ENCODE measurements around the gene SERPINA1. TPM values are rescaled to one million over a fixed set of nuclear protein-coding genes. Genes with fewer than 3 reads are reported as not detected.

SERPINA1 gene
- total RNA-seq, 3 donors from 2014 or later (not counting 1 experiment from before 2014, with no cell fraction given): 12.7 to 65.3 (median 48.3) TPM

DNA sequence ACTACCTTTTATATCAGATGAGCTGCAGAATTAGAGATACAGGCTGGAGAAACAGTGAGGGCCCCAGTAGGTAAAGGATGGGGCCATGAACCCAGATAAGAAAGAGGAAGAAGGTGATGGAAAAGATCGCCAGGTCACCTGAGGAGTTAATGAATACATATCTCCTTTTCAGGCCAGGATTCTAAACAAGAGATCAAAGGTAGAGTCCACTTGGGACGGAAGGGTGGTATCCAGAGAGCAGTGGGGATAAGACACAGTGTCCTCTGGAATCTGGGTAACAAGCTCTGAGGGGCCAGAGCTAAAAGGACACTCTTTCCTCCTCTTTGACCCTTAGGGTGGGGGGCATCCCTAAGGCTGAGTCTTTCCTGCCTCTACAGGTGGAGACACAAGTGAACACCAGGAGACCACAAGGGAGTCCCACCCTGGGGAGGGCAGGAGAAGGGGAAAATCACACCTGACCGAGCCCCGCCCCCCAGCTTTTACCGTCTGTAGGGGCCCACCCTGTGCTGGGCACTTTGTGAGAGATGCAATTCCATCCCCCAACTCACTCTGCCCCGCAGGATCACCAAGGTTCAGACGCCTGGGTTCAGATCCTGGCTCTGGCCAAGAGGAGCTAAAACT, 27.3 kb downstream of the SERPINA1 start:
- no peak overlapping the region for H3K27ac ChIP-seq (ENCODE audit: low read length)
- Mint-ChIP-seq H3K27ac (no peak overlapping the region), H3K9me3 (no peaks in the 10 kb centered on the region), H3K27me3 (ENCODE audit: low read depth in 2 of 2) (peaks cover 14 to 24% of the 10 kb centered on the region in 2 donors), H3K36me3 (no peaks in the 10 kb centered on the region), H3K4me1 (no peaks in the 10 kb centered on the region), H3K4me3 (no peak overlapping the region)
- H3K4me1 ChIP-seq (ENCODE audit: control insufficient read depth, insufficient read depth, low read length): no peaks in the 10 kb centered on the region
- WGBS (ENCODE audit: insufficient coverage): 59% methylated on average over 5 of the region's 7 CpGs
- intact Hi-C loops (cut with micrococcal nuclease): no loop called here
- TF ChIP-seq, protein P1, sequence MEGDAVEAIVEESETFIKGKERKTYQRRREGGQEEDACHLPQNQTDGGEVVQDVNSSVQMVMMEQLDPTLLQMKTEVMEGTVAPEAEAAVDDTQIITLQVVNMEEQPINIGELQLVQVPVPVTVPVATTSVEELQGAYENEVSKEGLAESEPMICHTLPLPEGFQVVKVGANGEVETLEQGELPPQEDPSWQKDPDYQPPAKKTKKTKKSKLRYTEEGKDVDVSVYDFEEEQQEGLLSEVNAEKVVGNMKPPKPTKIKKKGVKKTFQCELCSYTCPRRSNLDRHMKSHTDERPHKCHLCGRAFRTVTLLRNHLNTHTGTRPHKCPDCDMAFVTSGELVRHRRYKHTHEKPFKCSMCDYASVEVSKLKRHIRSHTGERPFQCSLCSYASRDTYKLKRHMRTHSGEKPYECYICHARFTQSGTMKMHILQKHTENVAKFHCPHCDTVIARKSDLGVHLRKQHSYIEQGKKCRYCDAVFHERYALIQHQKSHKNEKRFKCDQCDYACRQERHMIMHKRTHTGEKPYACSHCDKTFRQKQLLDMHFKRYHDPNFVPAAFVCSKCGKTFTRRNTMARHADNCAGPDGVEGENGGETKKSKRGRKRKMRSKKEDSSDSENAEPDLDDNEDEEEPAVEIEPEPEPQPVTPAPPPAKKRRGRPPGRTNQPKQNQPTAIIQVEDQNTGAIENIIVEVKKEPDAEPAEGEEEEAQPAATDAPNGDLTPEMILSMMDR (IDR thresholded peaks at IDR 0.05): no peak
- no peaks in the 10 kb centered on the region for H3K36me3 ChIP-seq (ENCODE audit: control insufficient read depth, insufficient read depth, low read length)
- no peak overlapping the region for H3K4me3 ChIP-seq (ENCODE audit: low read length)
- H3K9me3 ChIP-seq (ENCODE audit: control insufficient read depth, insufficient read depth, low read length): no peaks in the 10 kb centered on the region
- H3K27me3 ChIP-seq (ENCODE audit: control insufficient read depth, insufficient read depth, low read length): no peaks in the 10 kb centered on the region
- DNase-seq: no peak
- ATAC-seq: no peak

DNA sequence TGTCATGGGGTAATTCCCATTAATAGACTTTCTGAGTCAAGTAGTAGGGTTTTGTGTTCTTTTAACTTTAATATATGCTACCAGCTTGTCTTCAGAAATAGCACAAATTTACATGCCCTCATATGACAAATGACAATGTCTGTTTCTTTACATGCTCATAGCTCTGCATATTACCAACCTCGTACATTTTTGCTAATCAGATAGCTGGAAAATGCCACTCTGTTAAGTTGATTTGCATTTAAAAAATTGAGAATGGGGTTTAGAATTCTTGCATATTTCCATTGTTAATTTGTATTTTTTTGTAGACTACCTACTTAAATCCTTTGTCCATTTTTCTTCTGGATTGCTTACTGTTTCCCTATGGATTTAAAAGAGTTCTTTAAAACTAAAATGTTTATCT, 31.2 kb downstream of the SERPINA1 start:
- WGBS (ENCODE audit: insufficient coverage): no CpG with 5 or more reads among the region's 1 CpG
- no peak for ATAC-seq
- Histone ChIP-seq H3K9me3 (ENCODE audit: control insufficient read depth, insufficient read depth, low read length) (no peaks in the 10 kb centered on the region), H3K27ac (ENCODE audit: low read length) (no peak overlapping the region), H3K27me3 (ENCODE audit: control insufficient read depth, insufficient read depth, low read length) (peaks cover 3% of the 10 kb centered on the region), H3K4me3 (ENCODE audit: low read length) (no peak overlapping the region), H3K36me3 (ENCODE audit: control insufficient read depth, insufficient read depth, low read length) (no peaks in the 10 kb centered on the region), H3K4me1 (ENCODE audit: control insufficient read depth, insufficient read depth, low read length) (no peaks in the 10 kb centered on the region)
- no peak for DNase-seq
- intact Hi-C loops (cut with micrococcal nuclease): no loop called here
- no peaks in the 10 kb centered on the region for H3K36me3 Mint-ChIP-seq
- TF ChIP-seq, protein P1 (IDR thresholded peaks at IDR 0.05): no peak
- no peak overlapping the region for H3K27ac Mint-ChIP-seq
- no peaks in the 10 kb centered on the region for H3K4me1 Mint-ChIP-seq
- H3K4me3 Mint-ChIP-seq: no peak overlapping the region
- H3K9me3 Mint-ChIP-seq: no peaks in the 10 kb centered on the region
- peaks cover 12 to 31% of the 10 kb centered on the region in 2 donors for H3K27me3 Mint-ChIP-seq (ENCODE audit: low read depth in 2 of 2)

DNA sequence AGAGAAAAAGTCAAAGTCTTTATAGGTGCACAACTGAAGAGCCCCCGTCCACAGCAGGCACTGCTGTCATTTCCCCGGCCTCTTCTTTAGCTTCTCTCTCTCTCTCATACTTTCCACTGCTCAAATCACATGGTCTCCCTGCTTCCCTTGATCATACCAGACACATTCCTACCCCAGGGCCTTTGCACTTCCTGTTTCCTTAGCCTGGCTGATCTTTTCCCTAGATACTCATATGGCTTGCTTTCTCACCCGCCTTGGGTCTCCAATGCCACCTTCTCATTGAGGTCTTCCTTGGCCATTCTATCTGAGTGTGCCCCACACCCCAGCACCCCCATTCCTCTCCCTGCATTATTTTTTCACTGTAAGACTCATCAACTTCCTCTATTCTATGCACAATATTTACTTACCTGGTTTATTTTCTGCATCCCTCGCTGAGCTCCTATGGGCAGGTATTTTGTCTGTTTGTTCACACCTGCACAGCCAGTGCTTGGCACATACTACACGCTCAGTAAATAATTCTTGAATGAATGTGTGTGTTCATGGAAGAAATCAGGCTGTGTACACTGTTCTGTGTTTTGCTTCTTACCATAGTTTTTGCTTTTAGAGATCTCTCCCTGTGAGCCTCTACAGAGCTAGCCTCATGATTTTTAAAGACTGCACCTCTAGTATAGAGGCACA, 31.9 kb downstream of the SERPINA1 start:
- Histone ChIP-seq H3K4me1 (ENCODE audit: control insufficient read depth, insufficient read depth, low read length) (no peaks in the 10 kb centered on the region), H3K4me3 (ENCODE audit: low read length) (no peak overlapping the region), H3K27ac (ENCODE audit: low read length) (no peak overlapping the region), H3K27me3 (ENCODE audit: control insufficient read depth, insufficient read depth, low read length) (peaks cover 3% of the 10 kb centered on the region), H3K9me3 (ENCODE audit: control insufficient read depth, insufficient read depth, low read length) (no peaks in the 10 kb centered on the region), H3K36me3 (ENCODE audit: control insufficient read depth, insufficient read depth, low read length) (no peaks in the 10 kb centered on the region)
- TF ChIP-seq, protein P1 (IDR thresholded peaks at IDR 0.05): no peak
- Mint-ChIP-seq H3K36me3 (no peaks in the 10 kb centered on the region), H3K9me3 (no peaks in the 10 kb centered on the region), H3K27me3 (ENCODE audit: low read depth in 2 of 2) (peaks cover 15 to 31% of the 10 kb centered on the region in 2 donors), H3K4me3 (no peak overlapping the region), H3K27ac (no peak overlapping the region), H3K4me1 (no peaks in the 10 kb centered on the region)
- WGBS (ENCODE audit: insufficient coverage): 84% methylated on average over 5 of the region's 5 CpGs
- no peak for DNase-seq
- intact Hi-C loops (cut with micrococcal nuclease): no loop called here
- no peak for ATAC-seq

Measured in natural killer cell (primary cell).